Brain microvascular endothelial cell (primary cell): ENCODE data around the gene NCLN.
"Not testable (repeated sequence)": the region's sequence is repeated elsewhere in the genome, so short reads cannot be mapped to it uniquely, and the experiment has no call there.

Experiments
- DNase-seq: peaks from one replicate; pipeline ENCODE4 v3.0.0-alpha.2; 2020
- H3K27ac ChIP-seq: fragments of 250-450 bp; sonication (Bioruptor Pico); 2 replicates; pipeline ENCODE4 v1.5.1; 2020; ENCODE audit warnings: mild to moderate bottlenecking, moderate library complexity
- H3K27me3 ChIP-seq: fragments of 250-450 bp; sonication (Bioruptor Pico); replicated peaks from 2 replicates; pipeline ENCODE4 v1.5.1; 2020; ENCODE audit warnings: mild to moderate bottlenecking
- H3K36me3 ChIP-seq: fragments of 250-450 bp; sonication (Bioruptor Pico); replicated peaks from 2 replicates; pipeline ENCODE4 v1.5.1; 2020; ENCODE audit warnings: mild to moderate bottlenecking
- H3K4me3 ChIP-seq: 2 replicates; pipeline ENCODE4 v1.5.1; 2011; ENCODE audit warnings: low read depth, mild to moderate bottlenecking, control low read depth, low read length, moderate library complexity
- in situ Hi-C: cut with HindIII; loops from 2 replicates; pipeline ENCODE4 v1.10.0; 2017; ENCODE audit warnings: low sequenced_read_pairs, low pct_ligation_motif_present
- TF ChIP-seq, protein P1 (sequence below): IDR thresholded peaks from 2 replicates; pipeline ENCODE4 v1.5.1; 2011; ENCODE audit warnings: low read depth, mild to moderate bottlenecking, moderate library complexity, low read length, control low read depth, inconsistent platforms; ENCODE audit errors: missing control alignments

NCLN gene

GRCh38 chr19:3190470-3190770 is 4.7 kb downstream of the NCLN start:
- Histone ChIP-seq H3K27me3 (no peaks in the 10 kb centered on the region), H3K27ac (no peak overlapping the region), H3K4me3 (no peak overlapping the region), H3K36me3 (peaks cover 9% of the 10 kb centered on the region)
- TF ChIP-seq, protein P1, sequence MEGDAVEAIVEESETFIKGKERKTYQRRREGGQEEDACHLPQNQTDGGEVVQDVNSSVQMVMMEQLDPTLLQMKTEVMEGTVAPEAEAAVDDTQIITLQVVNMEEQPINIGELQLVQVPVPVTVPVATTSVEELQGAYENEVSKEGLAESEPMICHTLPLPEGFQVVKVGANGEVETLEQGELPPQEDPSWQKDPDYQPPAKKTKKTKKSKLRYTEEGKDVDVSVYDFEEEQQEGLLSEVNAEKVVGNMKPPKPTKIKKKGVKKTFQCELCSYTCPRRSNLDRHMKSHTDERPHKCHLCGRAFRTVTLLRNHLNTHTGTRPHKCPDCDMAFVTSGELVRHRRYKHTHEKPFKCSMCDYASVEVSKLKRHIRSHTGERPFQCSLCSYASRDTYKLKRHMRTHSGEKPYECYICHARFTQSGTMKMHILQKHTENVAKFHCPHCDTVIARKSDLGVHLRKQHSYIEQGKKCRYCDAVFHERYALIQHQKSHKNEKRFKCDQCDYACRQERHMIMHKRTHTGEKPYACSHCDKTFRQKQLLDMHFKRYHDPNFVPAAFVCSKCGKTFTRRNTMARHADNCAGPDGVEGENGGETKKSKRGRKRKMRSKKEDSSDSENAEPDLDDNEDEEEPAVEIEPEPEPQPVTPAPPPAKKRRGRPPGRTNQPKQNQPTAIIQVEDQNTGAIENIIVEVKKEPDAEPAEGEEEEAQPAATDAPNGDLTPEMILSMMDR: no peak
- in situ Hi-C loops: no loop called here
- DNase-seq: no peak

DNA sequence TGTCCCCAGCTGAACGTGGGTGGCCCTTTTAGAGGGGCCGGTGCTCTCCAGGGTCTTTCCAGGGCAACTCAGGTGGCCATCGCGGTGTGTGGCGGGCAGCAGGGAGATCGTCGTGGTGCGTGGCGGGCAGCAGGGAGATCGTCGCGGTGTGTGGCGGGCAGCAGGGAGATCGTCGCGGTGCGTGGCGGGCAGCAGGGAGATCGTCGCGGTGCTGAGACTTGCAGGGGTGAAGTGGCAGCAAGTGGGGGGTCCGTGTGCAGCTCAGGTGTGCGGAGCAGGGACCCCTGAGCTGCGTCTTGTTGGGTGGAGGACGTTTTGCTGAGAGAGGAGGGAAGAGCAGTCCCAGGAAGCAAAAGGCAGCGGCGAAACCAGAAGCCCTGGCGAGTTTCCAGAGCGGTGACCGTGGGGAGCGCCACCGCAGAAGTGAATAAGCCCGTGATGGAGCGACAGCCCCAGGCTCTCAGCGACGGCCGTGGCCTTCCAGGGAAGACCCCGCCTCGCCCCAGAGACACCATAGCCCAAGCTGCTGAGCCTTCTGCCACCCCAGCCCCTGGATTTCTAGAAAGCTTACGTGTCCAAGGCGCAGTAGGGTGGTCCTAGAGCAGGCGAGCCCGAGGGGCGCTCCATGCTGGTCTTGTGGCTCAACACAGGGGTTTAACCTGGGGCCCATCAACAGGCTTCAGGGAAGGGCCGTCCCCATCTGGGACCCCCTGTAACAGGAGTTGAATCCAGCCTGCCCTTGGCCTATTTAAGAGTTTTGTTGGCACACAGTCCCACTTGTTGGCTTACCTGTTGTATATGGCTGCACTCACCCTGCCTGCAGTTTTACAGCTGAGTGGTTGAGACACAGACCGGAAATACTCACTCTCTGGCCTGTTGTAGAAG is 5.4 kb downstream of the NCLN start:
- DNase-seq: no peak
- in situ Hi-C loops: no loop called here
- no peak overlapping the region for H3K27ac ChIP-seq
- H3K27me3 ChIP-seq: no peaks in the 10 kb centered on the region
- H3K36me3 ChIP-seq: peaks cover 12% of the 10 kb centered on the region
- TF ChIP-seq, protein P1: no peak
- H3K4me3 ChIP-seq: no peak overlapping the region

- in situ Hi-C loops, H3K27ac ChIP-seq, H3K4me3 ChIP-seq, H3K27me3 ChIP-seq, DNase-seq: not testable (repeated sequence)
- H3K36me3 ChIP-seq: peaks cover 17% of the 10 kb centered on the region
Measured at GRCh38 chr19:3191806-3192104, 6.0 kb downstream of the NCLN start.

DNA sequence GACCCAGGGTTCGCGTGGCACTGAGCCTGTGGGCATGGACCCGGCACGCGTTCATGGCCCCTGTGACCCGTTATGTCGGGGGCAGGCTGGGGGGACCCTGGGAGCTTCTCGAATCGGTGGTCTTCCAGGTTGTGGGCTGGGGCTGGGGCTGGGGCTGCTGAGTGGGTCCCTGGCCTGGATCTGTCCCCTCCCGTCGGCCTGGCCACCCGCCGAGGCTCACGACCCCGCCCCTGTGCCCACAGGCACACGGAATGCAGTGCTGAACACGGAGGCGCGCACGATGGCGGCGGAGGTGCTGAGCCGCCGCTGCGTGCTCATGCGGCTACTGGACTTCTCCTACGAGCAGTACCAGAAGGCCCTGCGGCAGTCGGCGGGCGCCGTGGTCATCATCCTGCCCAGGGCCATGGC is 6.5 kb downstream of the NCLN start:
- H3K4me3 ChIP-seq: no peak overlapping the region
- TF ChIP-seq, protein P1: no peak
- in situ Hi-C loops: no loop called here
- no peak for DNase-seq
- no peaks in the 10 kb centered on the region for H3K27me3 ChIP-seq
- no peak overlapping the region for H3K27ac ChIP-seq
- H3K36me3 ChIP-seq: peaks cover 22% of the 10 kb centered on the region

- no peak for DNase-seq
- in situ Hi-C loops: no loop called here
- H3K27ac ChIP-seq: no peak overlapping the region
- H3K36me3 ChIP-seq: peaks cover 22% of the 10 kb centered on the region
- no peak overlapping the region for H3K4me3 ChIP-seq
- TF ChIP-seq, protein P1: no peak
- no peaks in the 10 kb centered on the region for H3K27me3 ChIP-seq
Measured at GRCh38 chr19:3192684-3193083, 7.0 kb downstream of the NCLN start.

GRCh38 chr19:3193256-3194105 is 7.8 kb downstream of the NCLN start:
- TF ChIP-seq, protein P1: no peak
- H3K27ac ChIP-seq: no peak overlapping the region
- in situ Hi-C loops: no loop called here
- no peak for DNase-seq
- H3K27me3 ChIP-seq: no peaks in the 10 kb centered on the region
- H3K4me3 ChIP-seq: no peak overlapping the region
- peaks cover 22% of the 10 kb centered on the region for H3K36me3 ChIP-seq
